Ammon's horn (tissue), 1 donor: ENCODE results near the gene CTSA.

Source experiments
- DNase-seq: peaks from one replicate; pipeline ENCODE4 v3.0.0-alpha.2; 2016; ENCODE audit warnings: low spot score

Gene CTSA

DNA sequence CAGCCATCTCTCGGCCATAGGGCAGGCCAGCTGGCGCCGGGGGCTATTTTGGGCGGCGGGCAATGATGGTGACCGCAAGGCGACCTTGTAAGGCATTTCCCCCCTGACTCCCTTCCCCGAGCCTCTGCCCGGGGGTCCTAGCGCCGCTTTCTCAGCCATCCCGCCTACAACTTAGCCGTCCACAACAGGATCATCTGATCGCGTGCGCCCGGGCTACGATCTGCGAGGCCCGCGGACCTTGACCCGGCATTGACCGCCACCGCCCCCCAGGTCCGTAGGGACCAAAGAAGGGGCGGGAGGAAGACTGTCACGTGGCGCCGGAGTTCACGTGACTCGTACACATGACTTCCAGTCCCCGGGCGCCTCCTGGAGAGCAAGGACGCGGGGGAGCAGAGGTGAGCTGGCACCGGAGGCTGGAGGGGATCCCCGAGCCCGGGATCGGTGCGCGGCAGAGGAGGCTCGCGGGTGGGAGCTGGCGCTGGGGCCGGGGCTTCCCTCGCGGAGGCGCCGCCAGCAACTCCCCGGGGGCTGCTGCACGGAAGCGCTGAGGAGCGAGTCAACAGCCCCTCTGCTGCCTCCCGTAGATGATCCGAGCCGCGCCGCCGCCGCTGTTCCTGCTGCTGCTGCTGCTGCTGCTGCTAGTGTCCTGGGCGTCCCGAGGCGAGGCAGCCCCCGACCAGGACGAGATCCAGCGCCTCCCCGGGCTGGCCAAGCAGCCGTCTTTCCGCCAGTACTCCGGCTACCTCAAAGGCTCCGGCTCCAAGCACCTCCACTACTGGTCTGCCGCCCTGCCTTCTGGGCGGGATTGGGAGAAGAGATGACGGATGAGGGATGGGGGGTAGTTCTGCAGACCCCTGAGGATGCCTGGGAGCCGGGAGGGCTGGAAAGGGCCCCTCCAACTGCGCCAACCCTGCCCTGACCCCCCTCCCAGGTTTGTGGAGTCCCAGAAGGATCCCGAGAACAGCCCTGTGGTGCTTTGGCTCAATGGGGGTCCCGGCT is at the start of gene CTSA, which contains the start of gene NEURL2:
TSS of gene CTSA (plus strand) at position 351 of the 999 bp plus-strand sequence. CDS start at position 585, 234 bp downstream.
TSS of gene NEURL2 (minus strand) at position 224 of the 999 bp plus-strand sequence. CDS start at position 7, 217 bp downstream.
- peak; percentile 92 for DNase-seq

DNA sequence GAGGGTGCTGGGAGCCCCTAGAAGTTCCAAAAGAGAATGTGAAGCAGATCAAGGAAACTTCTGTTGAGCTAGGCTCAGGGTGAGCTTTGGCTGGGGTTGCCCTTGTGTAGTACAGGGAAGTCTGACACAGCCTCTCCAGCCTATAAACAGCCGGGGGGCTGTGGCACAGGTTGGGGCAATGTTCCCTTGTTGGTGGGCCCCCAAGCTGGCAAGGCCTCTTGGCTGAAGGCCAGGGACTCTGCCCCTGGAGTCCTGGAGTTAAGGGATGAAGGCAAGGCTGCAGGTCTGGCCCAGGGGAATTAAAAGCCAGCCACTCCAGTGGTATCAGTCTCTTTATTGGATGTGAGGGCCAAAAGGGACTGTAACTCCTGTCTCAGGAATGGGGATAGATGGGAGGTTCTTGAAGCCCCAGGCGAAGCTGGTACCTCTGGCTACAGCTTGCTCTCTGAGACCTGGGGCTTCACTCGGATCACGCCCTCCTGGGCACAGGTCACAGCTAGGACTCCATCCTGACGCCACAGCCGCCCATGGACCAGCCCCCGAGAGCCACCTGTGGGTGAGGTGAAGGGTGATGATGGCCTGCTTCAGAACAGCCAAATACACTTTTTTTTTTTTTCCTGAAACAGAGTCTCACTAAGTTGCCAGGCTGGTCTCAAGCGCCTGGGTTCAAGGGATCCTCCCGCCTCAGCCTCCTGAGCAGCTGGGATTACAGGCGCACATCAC is 49.6 kb upstream of the CTSA start:
- DNase-seq, result no peak

GRCh38 chr20:45842169-45842812 is 48.8 kb upstream of the CTSA start:
- no peak for DNase-seq

GRCh38 chr20:45843506-45843905 is 47.6 kb upstream of the CTSA start:
- no peak for DNase-seq

DNA sequence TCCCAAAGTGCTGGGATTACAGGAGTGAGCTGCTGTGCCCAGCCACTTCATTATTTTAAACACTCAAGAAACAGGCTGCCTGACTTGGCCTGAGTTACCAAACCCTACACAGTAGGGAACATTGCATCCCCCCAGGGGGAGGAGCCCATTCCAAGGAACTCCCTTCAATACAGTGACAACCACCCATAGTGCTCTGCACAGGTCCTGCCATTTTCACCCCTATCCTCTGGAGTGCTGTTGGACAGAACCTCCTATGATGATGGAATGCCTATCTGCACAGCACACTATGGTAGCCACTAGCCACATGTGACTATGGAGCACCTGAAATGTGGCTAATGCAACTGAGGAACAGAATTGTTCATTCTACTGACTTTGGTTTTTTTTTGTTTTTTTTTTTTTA is 45.7 kb upstream of the CTSA start:
- DNase-seq, result no peak

- no peak for DNase-seq
These were observed 42.7 kb upstream of the CTSA start for GRCh38 chr20:45848421-45848820.

DNA sequence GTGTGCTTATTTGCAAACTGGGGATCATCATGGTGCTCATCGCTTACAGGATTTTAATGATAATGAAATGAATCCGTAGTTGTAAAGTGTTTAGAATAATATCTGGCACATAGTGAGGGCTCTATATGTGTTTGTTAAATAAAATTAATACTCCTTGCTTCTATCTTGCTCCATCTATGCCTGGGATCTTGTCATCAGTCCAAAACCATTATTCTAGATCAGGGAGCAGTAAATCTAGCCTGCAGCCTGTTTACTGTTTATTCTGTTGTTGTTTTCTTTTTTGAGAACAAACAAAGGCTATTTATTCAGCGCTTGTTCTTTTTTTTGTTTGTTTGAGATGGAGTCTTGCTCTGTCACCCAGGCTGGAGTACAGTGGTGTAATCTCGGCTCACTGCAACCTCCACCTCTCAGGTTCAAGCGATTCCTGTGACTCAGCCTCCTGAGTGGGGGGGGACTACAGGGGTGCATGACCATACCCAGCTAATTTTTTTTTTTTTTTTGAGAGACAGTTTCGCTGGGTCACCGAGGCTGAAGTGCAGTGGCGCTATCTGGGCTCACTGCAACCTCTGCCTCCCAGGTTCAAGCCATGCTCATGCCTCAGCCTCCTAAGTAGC is 42.1 kb upstream of the CTSA start:
- no peak for DNase-seq

GRCh38 chr20:45850238-45850637 is 40.9 kb upstream of the CTSA start:
- DNase-seq, result no peak

- DNase-seq, result no peak
These were observed 40.2 kb upstream of the CTSA start for GRCh38 chr20:45850926-45851325.

DNA sequence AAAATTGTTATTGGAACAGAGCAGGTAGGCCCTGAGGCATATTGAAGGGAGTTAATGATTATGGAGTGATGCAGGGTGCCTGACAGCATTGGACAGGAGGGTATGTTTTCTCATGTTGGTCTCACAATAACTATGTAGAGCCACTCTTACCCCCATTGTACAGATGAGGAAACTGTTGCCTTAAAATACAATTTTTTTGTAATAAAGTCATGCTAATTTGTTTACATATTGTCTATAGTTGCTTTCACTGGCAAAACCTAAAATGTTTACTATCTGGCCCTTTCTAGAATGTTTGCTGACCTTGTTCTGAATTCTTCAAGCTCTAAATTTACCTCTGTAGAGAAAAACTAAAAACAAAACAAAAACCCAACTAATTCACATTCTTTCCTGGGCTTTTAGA is 39.6 kb upstream of the CTSA start:
- DNase-seq, result no peak

DNA sequence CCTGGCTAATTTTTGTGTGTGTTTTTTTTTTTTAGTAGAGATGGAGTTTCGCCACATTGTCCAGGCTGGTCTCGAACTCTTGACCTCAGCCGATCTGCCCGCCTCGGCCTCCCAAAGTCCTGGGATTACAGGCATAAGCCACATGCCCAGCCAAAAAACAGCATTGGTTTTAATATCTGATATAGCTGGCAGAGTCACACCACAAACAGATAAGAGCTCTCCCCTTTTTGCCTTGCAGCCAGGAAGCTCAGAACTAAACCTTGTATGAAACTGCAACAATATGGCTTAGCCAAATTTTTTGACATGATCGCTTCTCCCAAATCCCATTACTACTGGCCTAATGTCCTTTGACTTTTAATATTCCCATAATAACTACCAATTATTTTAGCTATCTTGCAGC is 38.8 kb upstream of the CTSA start:
- no peak for DNase-seq

- no peak for DNase-seq
These were observed 37.7 kb upstream of the CTSA start for GRCh38 chr20:45853484-45853883.

- peak; percentile 99 for DNase-seq
These were observed 33.8 kb upstream of the CTSA start, which contains the start of the genes ACOT8 and ZSWIM3 for GRCh38 chr20:45857114-45857881. Gene ACOT8 (minus strand): TSS chr20:45857392. CDS start chr20:45857315, 77 bp downstream. Gene ZSWIM3 (plus strand): TSS chr20:45857614. CDS start chr20:45857826, 212 bp downstream.

DNA sequence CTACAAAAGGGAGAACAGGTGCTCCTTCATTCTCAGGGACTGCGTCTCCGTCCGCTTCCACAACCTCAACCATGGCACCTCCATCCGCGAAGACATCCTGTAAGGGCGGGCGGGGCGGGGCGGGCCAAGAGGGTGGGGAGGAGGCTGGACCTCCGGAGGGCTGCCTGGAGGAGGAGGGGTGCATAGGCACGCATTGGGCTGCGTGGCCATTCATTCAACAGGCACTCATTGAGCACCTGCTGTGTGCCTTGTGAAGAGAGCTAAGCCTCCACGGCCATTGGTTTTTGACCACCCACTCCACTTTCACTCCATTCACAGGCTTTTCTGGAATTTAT is 33.3 kb upstream of the CTSA start:
- no peak for DNase-seq

DNA sequence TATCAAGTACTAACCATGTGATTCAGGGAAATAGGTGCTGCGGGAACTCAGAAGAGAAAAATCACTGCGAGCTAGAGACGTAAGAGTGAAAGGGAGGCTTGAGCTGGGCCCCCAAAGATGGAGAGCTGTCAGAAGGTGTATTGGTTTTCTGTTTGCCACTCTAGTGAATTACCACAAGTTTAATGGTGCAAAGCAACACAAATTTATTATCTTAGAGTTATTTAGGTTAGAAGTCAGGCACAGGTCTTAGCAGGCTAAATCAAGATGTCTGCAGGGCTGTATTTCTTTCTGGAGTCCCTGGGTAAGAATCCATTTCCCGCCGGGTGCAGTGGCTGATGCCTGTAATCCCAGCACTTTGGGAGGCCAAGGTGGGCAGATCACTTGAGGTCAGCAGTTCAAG is 31.2 kb upstream of the CTSA start:
- DNase-seq, result no peak

- no peak for DNase-seq
These were observed 30.4 kb upstream of the CTSA start for GRCh38 chr20:45860560-45861220.

- no peak for DNase-seq
These were observed 29.7 kb upstream of the CTSA start for GRCh38 chr20:45861221-45862075.

GRCh38 chr20:45863543-45864470 is 27.3 kb upstream of the CTSA start:
- no peak for DNase-seq
